ENCODE measurements around the gene SHLD1. TPM values are rescaled to one million over a fixed set of nuclear protein-coding genes. Genes with fewer than 3 reads are reported as not detected.

The SHLD1 gene
- total and polyA plus RNA-seq, 2 donors (not counting 1 experiment from before 2014, with no cell fraction given): 3.3 to 4.2 TPM

GRCh38 chr20:5881703-5882102 is 131.5 kb downstream of the SHLD1 start:
- H3K79me2 ChIP-seq (ENCODE audit: control insufficient read depth, insufficient read depth, low read length): no peaks in the 10 kb centered on the region
- H3K27me3 ChIP-seq (ENCODE audit: control insufficient read depth, insufficient read depth, low read length): peaks cover 7% of the 10 kb centered on the region
- no peaks in the 10 kb centered on the region for H3K4me1 ChIP-seq (ENCODE audit: control insufficient read depth, extremely low read depth, insufficient read depth, low read length)
- TF ChIP-seq, protein P1, sequence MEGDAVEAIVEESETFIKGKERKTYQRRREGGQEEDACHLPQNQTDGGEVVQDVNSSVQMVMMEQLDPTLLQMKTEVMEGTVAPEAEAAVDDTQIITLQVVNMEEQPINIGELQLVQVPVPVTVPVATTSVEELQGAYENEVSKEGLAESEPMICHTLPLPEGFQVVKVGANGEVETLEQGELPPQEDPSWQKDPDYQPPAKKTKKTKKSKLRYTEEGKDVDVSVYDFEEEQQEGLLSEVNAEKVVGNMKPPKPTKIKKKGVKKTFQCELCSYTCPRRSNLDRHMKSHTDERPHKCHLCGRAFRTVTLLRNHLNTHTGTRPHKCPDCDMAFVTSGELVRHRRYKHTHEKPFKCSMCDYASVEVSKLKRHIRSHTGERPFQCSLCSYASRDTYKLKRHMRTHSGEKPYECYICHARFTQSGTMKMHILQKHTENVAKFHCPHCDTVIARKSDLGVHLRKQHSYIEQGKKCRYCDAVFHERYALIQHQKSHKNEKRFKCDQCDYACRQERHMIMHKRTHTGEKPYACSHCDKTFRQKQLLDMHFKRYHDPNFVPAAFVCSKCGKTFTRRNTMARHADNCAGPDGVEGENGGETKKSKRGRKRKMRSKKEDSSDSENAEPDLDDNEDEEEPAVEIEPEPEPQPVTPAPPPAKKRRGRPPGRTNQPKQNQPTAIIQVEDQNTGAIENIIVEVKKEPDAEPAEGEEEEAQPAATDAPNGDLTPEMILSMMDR (conservative IDR thresholded peaks at IDR 0.05 in 1 of 2, IDR thresholded peaks at IDR 0.05 in 1 of 2; ENCODE audit: low read depth in 1 of 2, low read length in 2 of 2): no peak
- TF ChIP-seq EZH2 (IDR thresholded peaks at IDR 0.05; ENCODE audit: low read length, missing control alignments): no peak
- H3K4me3 ChIP-seq (replicated peaks in 1 of 4; ENCODE audit: control extremely low read depth in 1 of 4, insufficient read depth in 1 of 4, low read depth in 3 of 4, low read length in 4 of 4): no peak overlapping the region
- no peak overlapping the region for H2AFZ ChIP-seq (ENCODE audit: low read length)
- no peaks in the 10 kb centered on the region for H3K9me3 ChIP-seq (ENCODE audit: control insufficient read depth, insufficient read depth, low read depth, low read length)
- H3K36me3 ChIP-seq (ENCODE audit: control insufficient read depth, insufficient read depth, low read length): no peaks in the 10 kb centered on the region
- DNase-seq (ENCODE audit: low read depth in 2 of 2): no peak
- H3K9ac ChIP-seq (ENCODE audit: insufficient read depth, low read length): no peak overlapping the region
- H4K20me1 ChIP-seq (ENCODE audit: control insufficient read depth, extremely low read depth, insufficient read depth, low read length): no peaks in the 10 kb centered on the region
- no peak overlapping the region for H3K27ac ChIP-seq (ENCODE audit: insufficient read depth, low read length)
- no peak overlapping the region for H3K4me2 ChIP-seq (ENCODE audit: extremely low read depth, insufficient read depth, low read length)

DNA sequence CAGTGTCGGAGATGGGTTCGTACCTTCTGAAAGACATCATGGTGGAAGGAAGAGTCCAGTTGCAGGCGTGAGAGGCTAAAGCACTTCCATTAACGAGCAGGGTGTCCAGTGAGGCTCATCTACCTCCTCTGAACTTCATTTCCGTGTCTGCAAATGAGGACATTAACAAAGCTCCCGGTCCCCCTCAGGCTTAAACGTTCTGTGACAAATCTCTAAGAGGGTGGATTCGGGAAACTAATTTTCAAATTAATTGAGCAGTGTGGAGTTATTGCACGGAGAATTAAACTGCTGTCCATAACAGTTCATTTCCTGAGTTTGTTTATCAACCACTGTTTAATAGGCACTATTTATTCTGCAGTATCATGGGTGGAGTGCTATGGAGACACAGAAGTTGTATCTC is 132.0 kb downstream of the SHLD1 start:
- Histone ChIP-seq H3K27ac (ENCODE audit: insufficient read depth, low read length) (no peak overlapping the region), H2AFZ (ENCODE audit: low read length) (no peak overlapping the region), H3K27me3 (ENCODE audit: control insufficient read depth, insufficient read depth, low read length) (peaks cover 7% of the 10 kb centered on the region), H3K4me1 (ENCODE audit: control insufficient read depth, extremely low read depth, insufficient read depth, low read length) (no peaks in the 10 kb centered on the region), H3K9ac (ENCODE audit: insufficient read depth, low read length) (no peak overlapping the region), H4K20me1 (ENCODE audit: control insufficient read depth, extremely low read depth, insufficient read depth, low read length) (no peaks in the 10 kb centered on the region), H3K9me3 (ENCODE audit: control insufficient read depth, insufficient read depth, low read depth, low read length) (no peaks in the 10 kb centered on the region), H3K4me3 (replicated peaks in 1 of 4; ENCODE audit: control extremely low read depth in 1 of 4, insufficient read depth in 1 of 4, low read depth in 3 of 4, low read length in 4 of 4) (no peak overlapping the region), H3K36me3 (ENCODE audit: control insufficient read depth, insufficient read depth, low read length) (no peaks in the 10 kb centered on the region), H3K4me2 (ENCODE audit: extremely low read depth, insufficient read depth, low read length) (no peak overlapping the region), H3K79me2 (ENCODE audit: control insufficient read depth, insufficient read depth, low read length) (no peaks in the 10 kb centered on the region)
- DNase-seq (ENCODE audit: low read depth in 2 of 2): no peak
- TF ChIP-seq EZH2 (IDR thresholded peaks at IDR 0.05; ENCODE audit: low read length, missing control alignments): no peak
- TF ChIP-seq, protein P1 (conservative IDR thresholded peaks at IDR 0.05 in 1 of 2, IDR thresholded peaks at IDR 0.05 in 1 of 2; ENCODE audit: low read depth in 1 of 2, low read length in 2 of 2): no peak

- TF ChIP-seq, protein P1 (conservative IDR thresholded peaks at IDR 0.05 in 1 of 2, IDR thresholded peaks at IDR 0.05 in 1 of 2; ENCODE audit: low read depth in 1 of 2, low read length in 2 of 2): no peak
- no peak for TF ChIP-seq EZH2 (IDR thresholded peaks at IDR 0.05; ENCODE audit: low read length, missing control alignments)
- Histone ChIP-seq H3K4me2 (ENCODE audit: extremely low read depth, insufficient read depth, low read length) (no peak overlapping the region), H2AFZ (ENCODE audit: low read length) (no peak overlapping the region), H3K27me3 (ENCODE audit: control insufficient read depth, insufficient read depth, low read length) (peaks cover 7% of the 10 kb centered on the region), H3K9ac (ENCODE audit: insufficient read depth, low read length) (no peak overlapping the region), H3K27ac (ENCODE audit: insufficient read depth, low read length) (no peak overlapping the region), H3K9me3 (ENCODE audit: control insufficient read depth, insufficient read depth, low read depth, low read length) (no peaks in the 10 kb centered on the region), H3K4me3 (replicated peaks in 1 of 4; ENCODE audit: control extremely low read depth in 1 of 4, insufficient read depth in 1 of 4, low read depth in 3 of 4, low read length in 4 of 4) (no peak overlapping the region), H3K4me1 (ENCODE audit: control insufficient read depth, extremely low read depth, insufficient read depth, low read length) (no peaks in the 10 kb centered on the region), H3K79me2 (ENCODE audit: control insufficient read depth, insufficient read depth, low read length) (no peaks in the 10 kb centered on the region), H4K20me1 (ENCODE audit: control insufficient read depth, extremely low read depth, insufficient read depth, low read length) (no peaks in the 10 kb centered on the region), H3K36me3 (ENCODE audit: control insufficient read depth, insufficient read depth, low read length) (no peaks in the 10 kb centered on the region)
- DNase-seq (ENCODE audit: low read depth in 2 of 2): no peak
Observed at GRCh38 chr20:5884465-5885335, 134.5 kb downstream of the SHLD1 start.
